ENCODE data around the gene EDAR. TPM values are rescaled to one million over a fixed set of nuclear protein-coding genes. Genes with fewer than 3 reads are reported as not detected.

EDAR gene
- total RNA-seq, 5 donors from 2014 or later (not counting 1 experiment from before 2014, with no cell fraction given) = 5.2 to 15.6 (median 7.4) TPM

GRCh38 chr2:108908713-108909070, 80.3 kb downstream of the EDAR start:
- Histone ChIP-seq H3K27ac (ENCODE audit: low read length) (no peak overlapping the region), H3K36me3 (ENCODE audit: control insufficient read depth in 2 of 2, extremely low read depth in 1 of 2, insufficient read depth in 1 of 2, low read length in 1 of 2) (peaks cover 14 to 20% of the 10 kb centered on the region in 2 donors), H3K27me3 (replicated peaks in 1 of 2; ENCODE audit: control insufficient read depth in 2 of 2, extremely low read depth in 1 of 2, insufficient read depth in 2 of 2, low read length in 1 of 2) (peaks cover 0 to 7% of the 10 kb centered on the region in 2 experiments), H3K4me3 (ENCODE audit: control insufficient read depth in 1 of 2, extremely low read depth in 1 of 2, low read length in 1 of 2) (no peak overlapping the region), H3K4me1 (ENCODE audit: control insufficient read depth in 1 of 2, extremely low read depth in 1 of 2, insufficient read depth in 2 of 2, low read length in 2 of 2) (peaks cover 0 to 3% of the 10 kb centered on the region in 2 experiments), H3K9me3 (no peaks in the 10 kb centered on the region)
- ChIA-PET POLR2A (no interaction called here), CTCF (no interaction called here)
- no peaks in the 10 kb centered on the region for H3K9me3 Mint-ChIP-seq
- DNase-seq (no peak), ATAC-seq (replicated peaks in 1 of 4) (no peak)
- no CpG with 5 or more reads among the region's 1 CpG for WGBS (ENCODE audit: insufficient coverage)
- H3K27me3 Mint-ChIP-seq = peaks cover 0 to 1% of the 10 kb centered on the region in 2 donors
- no peak overlapping the region for H3K4me3 Mint-ChIP-seq
- H3K4me1 Mint-ChIP-seq = peaks cover 0 to 1% (median 0%) of the 10 kb centered on the region in 3 donors
- H3K27ac Mint-ChIP-seq = no peak overlapping the region
- peaks cover 25% of the 10 kb centered on the region for H3K36me3 Mint-ChIP-seq

- Mint-ChIP-seq H3K27ac (no peak overlapping the region), H3K9me3 (no peaks in the 10 kb centered on the region), H3K36me3 (peaks cover 31% of the 10 kb centered on the region), H3K4me1 (peaks cover 0 to 1% (median 0%) of the 10 kb centered on the region in 3 donors), H3K4me3 (no peak overlapping the region), H3K27me3 (peaks cover 0 to 1% of the 10 kb centered on the region in 2 donors)
- H3K36me3 ChIP-seq (ENCODE audit: control insufficient read depth in 2 of 2, extremely low read depth in 1 of 2, insufficient read depth in 1 of 2, low read length in 1 of 2) = peaks cover 14 to 20% of the 10 kb centered on the region in 2 donors
- CTCF ChIA-PET = no interaction called here
- DNase-seq = peak in 1 of 35 experiments; percentile 17
- H3K27me3 ChIP-seq (replicated peaks in 1 of 2; ENCODE audit: control insufficient read depth in 2 of 2, extremely low read depth in 1 of 2, insufficient read depth in 2 of 2, low read length in 1 of 2) = peaks cover 0 to 7% of the 10 kb centered on the region in 2 experiments
- H3K4me1 ChIP-seq (ENCODE audit: control insufficient read depth in 1 of 2, extremely low read depth in 1 of 2, insufficient read depth in 2 of 2, low read length in 2 of 2) = peaks cover 0 to 3% of the 10 kb centered on the region in 2 experiments
- no peak for ATAC-seq (replicated peaks in 1 of 4)
- H3K9me3 ChIP-seq = no peaks in the 10 kb centered on the region
- WGBS (ENCODE audit: insufficient coverage) = 93% methylated on average over 20 of the region's 24 CpGs
- H3K27ac ChIP-seq (ENCODE audit: low read length) = no peak overlapping the region
- POLR2A ChIA-PET = interaction anchor here in 1 of 2 donors (0.6 kb wide), 1 partner anchor 122 kb away, joined by 5 read pairs; no protein-coding TSS in a partner anchor
- H3K4me3 ChIP-seq (ENCODE audit: control insufficient read depth in 1 of 2, extremely low read depth in 1 of 2, low read length in 1 of 2) = no peak overlapping the region
These were observed 81.0 kb downstream of the EDAR start for GRCh38 chr2:108907822-108908712.

- DNase-seq = no peak
- Mint-ChIP-seq H3K9me3 (peaks cover 0 to 7% (median 0%) of the 10 kb centered on the region in 3 donors), H3K27me3 (peaks cover 0 to 1% of the 10 kb centered on the region in 2 donors), H3K36me3 (peaks cover 35% of the 10 kb centered on the region), H3K4me3 (no peak overlapping the region), H3K4me1 (peaks cover 0 to 1% (median 0%) of the 10 kb centered on the region in 3 donors), H3K27ac (no peak overlapping the region)
- Histone ChIP-seq H3K4me3 (ENCODE audit: control insufficient read depth in 1 of 2, extremely low read depth in 1 of 2, low read length in 1 of 2) (no peak overlapping the region), H3K27ac (ENCODE audit: low read length) (no peak overlapping the region), H3K36me3 (ENCODE audit: control insufficient read depth in 2 of 2, extremely low read depth in 1 of 2, insufficient read depth in 1 of 2, low read length in 1 of 2) (peaks cover 14 to 20% of the 10 kb centered on the region in 2 donors), H3K4me1 (ENCODE audit: control insufficient read depth in 1 of 2, extremely low read depth in 1 of 2, insufficient read depth in 2 of 2, low read length in 2 of 2) (peaks cover 0 to 3% of the 10 kb centered on the region in 2 experiments), H3K9me3 (no peaks in the 10 kb centered on the region), H3K27me3 (replicated peaks in 1 of 2; ENCODE audit: control insufficient read depth in 2 of 2, extremely low read depth in 1 of 2, insufficient read depth in 2 of 2, low read length in 1 of 2) (peaks cover 0 to 7% of the 10 kb centered on the region in 2 experiments)
- CTCF ChIA-PET = no interaction called here
- 78% methylated on average over 13 of the region's 15 CpGs for WGBS (ENCODE audit: insufficient coverage)
- POLR2A ChIA-PET = no interaction called here
- no peak for ATAC-seq (replicated peaks in 1 of 4)
These were observed 82.5 kb downstream of the EDAR start for GRCh38 chr2:108906403-108907077.

GRCh38 chr2:108905906-108906305, 83.1 kb downstream of the EDAR start:
- H3K4me1 ChIP-seq (ENCODE audit: control insufficient read depth in 1 of 2, extremely low read depth in 1 of 2, insufficient read depth in 2 of 2, low read length in 2 of 2) = peaks cover 0 to 3% of the 10 kb centered on the region in 2 experiments
- H3K36me3 Mint-ChIP-seq = peaks cover 38% of the 10 kb centered on the region
- no peak overlapping the region for H3K27ac ChIP-seq (ENCODE audit: low read length)
- 90% methylated on average over 11 of the region's 13 CpGs for WGBS (ENCODE audit: insufficient coverage)
- ChIA-PET CTCF (no interaction called here), POLR2A (no interaction called here)
- DNase-seq = no peak
- no peak overlapping the region for H3K4me3 ChIP-seq (ENCODE audit: control insufficient read depth in 1 of 2, extremely low read depth in 1 of 2, low read length in 1 of 2)
- H3K36me3 ChIP-seq (ENCODE audit: control insufficient read depth in 2 of 2, extremely low read depth in 1 of 2, insufficient read depth in 1 of 2, low read length in 1 of 2) = peaks cover 14 to 20% of the 10 kb centered on the region in 2 donors
- no peak overlapping the region for H3K27ac Mint-ChIP-seq
- peaks cover under 1% of the 10 kb centered on the region for H3K9me3 ChIP-seq
- H3K27me3 Mint-ChIP-seq = no peaks in the 10 kb centered on the region
- peaks cover 0 to 13% (median 0%) of the 10 kb centered on the region in 3 donors for H3K9me3 Mint-ChIP-seq
- H3K4me1 Mint-ChIP-seq = peaks cover 0 to 1% (median 0%) of the 10 kb centered on the region in 3 donors
- H3K27me3 ChIP-seq (replicated peaks in 1 of 2; ENCODE audit: control insufficient read depth in 2 of 2, extremely low read depth in 1 of 2, insufficient read depth in 2 of 2, low read length in 1 of 2) = peaks cover 0 to 7% of the 10 kb centered on the region in 2 experiments
- no peak for ATAC-seq (replicated peaks in 1 of 4)
- no peak overlapping the region for H3K4me3 Mint-ChIP-seq

GRCh38 chr2:108905176-108905575, 83.8 kb downstream of the EDAR start:
- Histone ChIP-seq H3K27me3 (replicated peaks in 1 of 2; ENCODE audit: control insufficient read depth in 2 of 2, extremely low read depth in 1 of 2, insufficient read depth in 2 of 2, low read length in 1 of 2) (peaks cover 0 to 5% of the 10 kb centered on the region in 2 experiments), H3K27ac (ENCODE audit: low read length) (no peak overlapping the region), H3K4me3 (ENCODE audit: control insufficient read depth in 1 of 2, extremely low read depth in 1 of 2, low read length in 1 of 2) (no peak overlapping the region), H3K36me3 (ENCODE audit: control insufficient read depth in 2 of 2, extremely low read depth in 1 of 2, insufficient read depth in 1 of 2, low read length in 1 of 2) (peaks cover 14 to 16% of the 10 kb centered on the region in 2 donors), H3K4me1 (ENCODE audit: control insufficient read depth in 1 of 2, extremely low read depth in 1 of 2, insufficient read depth in 2 of 2, low read length in 2 of 2) (peaks cover 0 to 3% of the 10 kb centered on the region in 2 experiments), H3K9me3 (peaks cover 5% of the 10 kb centered on the region)
- Mint-ChIP-seq H3K9me3 (peaks cover 0 to 18% (median 0%) of the 10 kb centered on the region in 3 donors), H3K36me3 (peaks cover 44% of the 10 kb centered on the region), H3K4me3 (no peak overlapping the region), H3K27me3 (no peaks in the 10 kb centered on the region), H3K27ac (peak overlapping the region in 1 of 2 donors; percentile 64), H3K4me1 (peaks cover 0 to 1% (median 0%) of the 10 kb centered on the region in 3 donors)
- ATAC-seq (replicated peaks in 1 of 4) (no peak), DNase-seq (no peak)
- ChIA-PET CTCF (no interaction called here), POLR2A (no interaction called here)
- 100% methylated on average over 1 of the region's 3 CpGs for WGBS (ENCODE audit: insufficient coverage)

- H3K4me1 Mint-ChIP-seq = peaks cover 0 to 1% (median 0%) of the 10 kb centered on the region in 3 donors
- H3K36me3 ChIP-seq (ENCODE audit: control insufficient read depth in 2 of 2, extremely low read depth in 1 of 2, insufficient read depth in 1 of 2, low read length in 1 of 2) = peaks cover 12 to 14% of the 10 kb centered on the region in 2 donors
- ChIA-PET CTCF (no interaction called here), POLR2A (no interaction called here)
- no peaks in the 10 kb centered on the region for H3K27me3 Mint-ChIP-seq
- DNase-seq (no peak), ATAC-seq (replicated peaks in 1 of 4) (no peak)
- H3K9me3 Mint-ChIP-seq = peaks cover 0 to 18% (median 0%) of the 10 kb centered on the region in 3 donors
- peaks cover 0 to 3% of the 10 kb centered on the region in 2 experiments for H3K4me1 ChIP-seq (ENCODE audit: control insufficient read depth in 1 of 2, extremely low read depth in 1 of 2, insufficient read depth in 2 of 2, low read length in 2 of 2)
- peaks cover 44% of the 10 kb centered on the region for H3K36me3 Mint-ChIP-seq
- peaks cover 0 to 4% of the 10 kb centered on the region in 2 experiments for H3K27me3 ChIP-seq (replicated peaks in 1 of 2; ENCODE audit: control insufficient read depth in 2 of 2, extremely low read depth in 1 of 2, insufficient read depth in 2 of 2, low read length in 1 of 2)
- no peak overlapping the region for H3K4me3 ChIP-seq (ENCODE audit: control insufficient read depth in 1 of 2, extremely low read depth in 1 of 2, low read length in 1 of 2)
- no peak overlapping the region for H3K27ac ChIP-seq (ENCODE audit: low read length)
- H3K4me3 Mint-ChIP-seq = no peak overlapping the region
- peaks cover 5% of the 10 kb centered on the region for H3K9me3 ChIP-seq
- 100% methylated on average over 1 of the region's 3 CpGs for WGBS (ENCODE audit: insufficient coverage)
- no peak overlapping the region for H3K27ac Mint-ChIP-seq
These were observed 84.3 kb downstream of the EDAR start for GRCh38 chr2:108904680-108905079.
